ENCODE results near the gene TBC1D16.

The TBC1D16 gene

GRCh38 chr17:79982986-79983385 lies 52.7 kb downstream of the TBC1D16 start:
- DNase-seq (ENCODE audit: low read depth) = no peak
- TF ChIP-seq CTCF (conservative IDR thresholded peaks at IDR 0.05; ENCODE audit: low read depth, low read length) = no peak
- H3K4me3 ChIP-seq (ENCODE audit: low read depth, low read length) = no peak overlapping the region

DNA sequence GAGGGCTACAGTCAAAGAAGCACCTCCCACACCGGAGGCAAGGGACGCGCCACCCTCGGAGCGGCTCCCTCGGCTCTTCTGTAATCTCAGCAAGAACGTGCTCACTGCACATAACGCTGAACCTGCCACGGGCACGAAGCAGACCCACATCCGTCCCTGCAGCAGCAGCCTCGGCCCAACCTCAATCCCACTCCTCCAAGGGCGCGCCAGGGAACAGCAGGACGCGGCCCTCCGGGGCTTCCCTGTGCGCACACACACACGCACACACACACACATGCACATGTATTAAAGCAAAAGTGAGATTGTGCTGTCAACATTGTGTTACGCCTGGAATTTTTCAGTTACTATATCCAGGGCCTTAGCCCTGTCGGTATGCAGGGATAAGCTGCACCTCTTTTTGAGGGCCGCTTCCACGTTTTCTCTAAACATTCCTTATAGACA lies 54.0 kb downstream of the TBC1D16 start:
- TF ChIP-seq CTCF (conservative IDR thresholded peaks at IDR 0.05; ENCODE audit: low read depth, low read length) = no peak
- H3K4me3 ChIP-seq (ENCODE audit: low read depth, low read length) = no peak overlapping the region
- DNase-seq (ENCODE audit: low read depth) = no peak

DNA sequence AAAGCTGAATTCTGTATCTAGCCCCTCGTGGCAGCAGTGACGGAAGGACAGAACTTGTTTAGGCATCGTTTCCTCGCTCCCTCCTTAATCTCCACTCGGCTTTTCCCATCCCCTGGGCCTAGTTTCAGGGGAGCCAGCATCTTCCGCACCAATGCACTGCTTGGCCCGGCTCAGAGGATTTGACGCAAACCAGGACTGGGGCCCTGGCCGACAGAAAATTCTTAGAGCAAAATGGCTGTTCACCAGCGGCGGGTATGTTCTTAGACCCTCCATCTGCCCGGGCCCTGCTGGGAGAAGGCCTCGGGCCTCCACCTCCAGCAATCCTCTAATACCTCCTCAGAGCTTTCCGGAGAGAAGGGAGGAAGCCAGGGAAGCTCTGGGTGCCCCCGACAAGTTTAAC lies 54.6 kb downstream of the TBC1D16 start:
- no peak overlapping the region for H3K4me3 ChIP-seq (ENCODE audit: low read depth, low read length)
- DNase-seq (ENCODE audit: low read depth) = no peak
- TF ChIP-seq CTCF (conservative IDR thresholded peaks at IDR 0.05; ENCODE audit: low read depth, low read length) = no peak

GRCh38 chr17:79980246-79981043 lies 55.2 kb downstream of the TBC1D16 start:
- no peak for TF ChIP-seq CTCF (conservative IDR thresholded peaks at IDR 0.05; ENCODE audit: low read depth, low read length)
- H3K4me3 ChIP-seq (ENCODE audit: low read depth, low read length) = no peak overlapping the region
- no peak for DNase-seq (ENCODE audit: low read depth)

DNA sequence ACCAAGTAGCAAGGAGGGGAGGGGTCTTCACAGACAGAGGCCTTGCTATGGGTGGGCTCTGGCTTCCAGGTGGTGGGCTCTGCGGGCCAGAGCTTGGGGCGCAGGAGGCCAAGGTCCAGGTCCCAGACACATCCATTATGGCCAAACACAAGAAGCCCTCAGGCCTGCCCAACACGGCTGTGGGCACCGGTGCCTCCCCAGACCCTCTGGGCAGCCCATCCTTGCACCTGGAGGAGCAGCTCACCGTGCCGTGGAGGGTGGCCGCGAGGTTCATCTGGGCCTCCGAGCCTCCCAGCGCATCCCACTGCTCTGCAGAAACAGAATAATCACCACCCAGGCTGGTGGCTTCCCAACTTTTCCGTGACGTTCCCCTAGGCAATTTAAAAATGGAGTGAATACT lies 55.9 kb downstream of the TBC1D16 start:
- no peak overlapping the region for H3K4me3 ChIP-seq (ENCODE audit: low read depth, low read length)
- TF ChIP-seq CTCF (conservative IDR thresholded peaks at IDR 0.05; ENCODE audit: low read depth, low read length) = no peak
- no peak for DNase-seq (ENCODE audit: low read depth)

- DNase-seq (ENCODE audit: low read depth) = no peak
- TF ChIP-seq CTCF (conservative IDR thresholded peaks at IDR 0.05; ENCODE audit: low read depth, low read length) = no peak
- no peak overlapping the region for H3K4me3 ChIP-seq (ENCODE audit: low read depth, low read length)
These were observed 56.4 kb downstream of the TBC1D16 start for GRCh38 chr17:79979221-79979741.

GRCh38 chr17:79978548-79978855 lies 57.2 kb downstream of the TBC1D16 start:
- no peak for TF ChIP-seq CTCF (conservative IDR thresholded peaks at IDR 0.05; ENCODE audit: low read depth, low read length)
- no peak overlapping the region for H3K4me3 ChIP-seq (ENCODE audit: low read depth, low read length)
- DNase-seq (ENCODE audit: low read depth) = no peak
